ENCODE data around the gene FCER1A.
"Not testable (repeated sequence)": the region's sequence is repeated elsewhere in the genome, so short reads cannot be mapped to it uniquely, and the experiment has no call there.

FCER1A gene
- 0 to 0.24 reads per million in 2 donors for total RNA-seq

GRCh38 chr1:159302095-159302494, at the start of gene FCER1A:
Gene FCER1A, plus strand, starts transcription at chr1:159302336. Its CDS starts 29 bp downstream, at chr1:159302365.
- DNase-seq, result no peak

- DNase-seq, result no peak
These were observed 40.8 kb upstream of the FCER1A start for GRCh38 chr1:159261311-159261710.

- DNase-seq, result no peak
These were observed 40.2 kb upstream of the FCER1A start for GRCh38 chr1:159261721-159262494.

GRCh38 chr1:159266832-159267231, 35.3 kb upstream of the FCER1A start:
- no peak for DNase-seq

- no peak for DNase-seq
These were observed 27.5 kb upstream of the FCER1A start for GRCh38 chr1:159274631-159275030.

- no peak for DNase-seq
These were observed 26.2 kb upstream of the FCER1A start for GRCh38 chr1:159275891-159276290.

GRCh38 chr1:159279773-159280172, 22.4 kb upstream of the FCER1A start:
- DNase-seq, result no peak

- no peak for DNase-seq
These were observed 20.0 kb upstream of the FCER1A start for GRCh38 chr1:159282118-159282517.

GRCh38 chr1:159289060-159289459, 13.1 kb upstream of the FCER1A start:
- DNase-seq, result no peak

- DNase-seq, result no peak
These were observed 10.7 kb upstream of the FCER1A start for GRCh38 chr1:159291424-159291823.

- DNase-seq, result no peak
These were observed 5.3 kb upstream of the FCER1A start for GRCh38 chr1:159296706-159297375.

- no peak for DNase-seq
These were observed 2.0 kb upstream of the FCER1A start for GRCh38 chr1:159300146-159300545.

- DNase-seq, result no peak
These were observed 5.3 kb downstream of the FCER1A start for GRCh38 chr1:159307346-159308020.

- DNase-seq, result no peak
These were observed 9.5 kb downstream of the FCER1A start for GRCh38 chr1:159311679-159312078.

GRCh38 chr1:159315381-159315780, 13.2 kb downstream of the FCER1A start:
- DNase-seq, result no peak

- no peak for DNase-seq
These were observed 16.8 kb downstream of the FCER1A start for GRCh38 chr1:159318784-159319551.

GRCh38 chr1:159334797-159335196, 32.7 kb downstream of the FCER1A start:
- DNase-seq, result no peak

GRCh38 chr1:159338018-159338417, 35.9 kb downstream of the FCER1A start:
- DNase-seq, result no peak

GRCh38 chr1:159339536-159339935, 37.4 kb downstream of the FCER1A start:
- no peak for DNase-seq

GRCh38 chr1:159341736-159342135, 39.6 kb downstream of the FCER1A start:
- DNase-seq, result no peak

- no peak for DNase-seq
These were observed 40.8 kb downstream of the FCER1A start for GRCh38 chr1:159342761-159343425.

GRCh38 chr1:159349374-159349773, 47.2 kb downstream of the FCER1A start:
- DNase-seq, result not testable (repeated sequence)
